Activated naive CD8-positive, alpha-beta T cell treated with anti-CD3 and anti-CD28 coated beads for 36 hours (primary cell): ENCODE measurements around the gene KREMEN1. TPM values are rescaled to one million over a fixed set of nuclear protein-coding genes. Genes with fewer than 3 reads are reported as not detected.
A peak's percentile ranks its signal among the peaks of the same experiment; 100 is the strongest.
"Not testable (repeated sequence)": the region's sequence is repeated elsewhere in the genome, so short reads cannot be mapped to it uniquely, and the experiment has no call there.

ENCODE experiments used
- DNase-seq: peaks from one replicate; pipeline ENCODE4 v3.0.0; 2021
- H3K27ac Mint-ChIP-seq: one replicate; pipeline ENCODE4 v1.8.0; 2022; ENCODE audit warnings: mild to moderate bottlenecking, moderate library complexity, mixed read lengths
- H3K27me3 Mint-ChIP-seq: one replicate; pipeline ENCODE4 v1.8.0; 2022; ENCODE audit warnings: mild to moderate bottlenecking, mixed read lengths
- H3K36me3 Mint-ChIP-seq: one replicate; pipeline ENCODE4 v1.8.0; 2021; ENCODE audit warnings: mild to moderate bottlenecking, mixed read lengths
- H3K4me1 Mint-ChIP-seq: one replicate; pipeline ENCODE4 v1.8.0; 2021; ENCODE audit warnings: mixed read lengths
- H3K4me3 Mint-ChIP-seq: one replicate; pipeline ENCODE4 v1.8.0; 2022; ENCODE audit warnings: mild to moderate bottlenecking, moderate library complexity, mixed read lengths
- H3K9me3 Mint-ChIP-seq: one replicate; pipeline ENCODE4 v1.8.0; 2022; ENCODE audit warnings: mixed read lengths
- total RNA-seq, 2 experiments: library from RNA; stranded (reverse); gene quantifications; one replicate each; pipeline ENCODE4 v1.2.3, GENCODE V29; 2021

KREMEN1 gene
- under 1 TPM; 0.28 to 0.29 TPM for total RNA-seq

GRCh38 chr22:29072979-29073617 is at the start of gene KREMEN1:
KREMEN1 (plus strand) TSS chr22:29073035; CDS start chr22:29073131, 96 bp downstream.
- H3K4me3 Mint-ChIP-seq = peak within 1 kb of the TSS; percentile 71
- no peaks in the 10 kb centered on the region for H3K36me3 Mint-ChIP-seq
- no peaks in the 10 kb centered on the region for H3K9me3 Mint-ChIP-seq
- peaks cover 23% of the 10 kb centered on the region for H3K4me1 Mint-ChIP-seq
- H3K27ac Mint-ChIP-seq = no peak within 1 kb of the TSS
- H3K27me3 Mint-ChIP-seq = peaks cover 76% of the 10 kb centered on the region
- DNase-seq = no peak

GRCh38 chr22:29023172-29023796 is 49.6 kb upstream of the KREMEN1 start:
- H3K4me3 Mint-ChIP-seq = no peak overlapping the region
- H3K27ac Mint-ChIP-seq = no peak overlapping the region
- H3K27me3 Mint-ChIP-seq = peaks cover 41% of the 10 kb centered on the region
- no peaks in the 10 kb centered on the region for H3K36me3 Mint-ChIP-seq
- DNase-seq = no peak
- no peaks in the 10 kb centered on the region for H3K4me1 Mint-ChIP-seq
- no peaks in the 10 kb centered on the region for H3K9me3 Mint-ChIP-seq

GRCh38 chr22:29026579-29026978 is 46.3 kb upstream of the KREMEN1 start:
- no peak overlapping the region for H3K27ac Mint-ChIP-seq
- peaks cover 64% of the 10 kb centered on the region for H3K27me3 Mint-ChIP-seq
- peaks cover 14% of the 10 kb centered on the region for H3K4me1 Mint-ChIP-seq
- DNase-seq = no peak
- H3K9me3 Mint-ChIP-seq = no peaks in the 10 kb centered on the region
- H3K4me3 Mint-ChIP-seq = no peak overlapping the region
- H3K36me3 Mint-ChIP-seq = peaks cover 2% of the 10 kb centered on the region

- Mint-ChIP-seq H3K27ac (no peak overlapping the region), H3K27me3 (peaks cover 70% of the 10 kb centered on the region), H3K9me3 (no peaks in the 10 kb centered on the region), H3K36me3 (peaks cover 2% of the 10 kb centered on the region), H3K4me3 (no peak overlapping the region), H3K4me1 (peaks cover 14% of the 10 kb centered on the region)
- DNase-seq = no peak
These were observed 44.4 kb upstream of the KREMEN1 start for GRCh38 chr22:29028468-29028867.

- Mint-ChIP-seq H3K36me3 (peaks cover 2% of the 10 kb centered on the region), H3K27ac (no peak overlapping the region)
These were observed 43.4 kb upstream of the KREMEN1 start for GRCh38 chr22:29029202-29030000.

GRCh38 chr22:29030016-29030617 is 42.7 kb upstream of the KREMEN1 start:
- Mint-ChIP-seq H3K36me3 (peaks cover 2% of the 10 kb centered on the region), H3K27ac (no peak overlapping the region), H3K4me3 (no peak overlapping the region), H3K27me3 (peaks cover 79% of the 10 kb centered on the region), H3K9me3 (no peaks in the 10 kb centered on the region), H3K4me1 (peaks cover 14% of the 10 kb centered on the region)
- DNase-seq = no peak

More at GRCh38 chr22:29029202-29030000, 43.4 kb upstream of the KREMEN1 start:
- Mint-ChIP-seq H3K27me3 (peaks cover 77% of the 10 kb centered on the region), H3K4me3 (no peak overlapping the region), H3K4me1 (peaks cover 14% of the 10 kb centered on the region), H3K9me3 (no peaks in the 10 kb centered on the region)
- DNase-seq = no peak

GRCh38 chr22:29030618-29031226 is 42.1 kb upstream of the KREMEN1 start:
- peak; percentile 35 for DNase-seq
- Mint-ChIP-seq H3K4me1 (peaks cover 14% of the 10 kb centered on the region), H3K27me3 (peaks cover 74% of the 10 kb centered on the region), H3K36me3 (peaks cover 2% of the 10 kb centered on the region), H3K9me3 (no peaks in the 10 kb centered on the region), H3K27ac (no peak overlapping the region), H3K4me3 (peak overlapping the region; percentile 44)

GRCh38 chr22:29031227-29032011 is 41.4 kb upstream of the KREMEN1 start:
- Mint-ChIP-seq H3K27ac (no peak overlapping the region), H3K4me3 (peak overlapping the region; percentile 44), H3K9me3 (no peaks in the 10 kb centered on the region), H3K27me3 (peaks cover 79% of the 10 kb centered on the region), H3K36me3 (peaks cover 2% of the 10 kb centered on the region), H3K4me1 (peaks cover 14% of the 10 kb centered on the region)
- DNase-seq = no peak

- no peaks in the 10 kb centered on the region for H3K9me3 Mint-ChIP-seq
- H3K27me3 Mint-ChIP-seq = peaks cover 79% of the 10 kb centered on the region
- peaks cover 14% of the 10 kb centered on the region for H3K4me1 Mint-ChIP-seq
- no peak overlapping the region for H3K4me3 Mint-ChIP-seq
- DNase-seq = no peak
- no peak overlapping the region for H3K27ac Mint-ChIP-seq
- peaks cover 2% of the 10 kb centered on the region for H3K36me3 Mint-ChIP-seq
These were observed 40.8 kb upstream of the KREMEN1 start for GRCh38 chr22:29032014-29032475.

GRCh38 chr22:29032584-29032983 is 40.3 kb upstream of the KREMEN1 start:
- Mint-ChIP-seq H3K9me3 (no peaks in the 10 kb centered on the region), H3K36me3 (peaks cover 2% of the 10 kb centered on the region), H3K27me3 (peaks cover 75% of the 10 kb centered on the region), H3K4me1 (peaks cover 14% of the 10 kb centered on the region), H3K4me3 (no peak overlapping the region), H3K27ac (no peak overlapping the region)
- DNase-seq = no peak

GRCh38 chr22:29037340-29037932 is 35.4 kb upstream of the KREMEN1 start:
- Mint-ChIP-seq H3K27ac (no peak overlapping the region), H3K4me1 (no peaks in the 10 kb centered on the region), H3K4me3 (no peak overlapping the region), H3K36me3 (no peaks in the 10 kb centered on the region), H3K9me3 (no peaks in the 10 kb centered on the region), H3K27me3 (peaks cover 45% of the 10 kb centered on the region)
- DNase-seq = no peak

GRCh38 chr22:29039148-29039547 is 33.7 kb upstream of the KREMEN1 start:
- Mint-ChIP-seq H3K27me3 (peaks cover 28% of the 10 kb centered on the region), H3K9me3 (no peaks in the 10 kb centered on the region), H3K27ac (no peak overlapping the region), H3K4me1 (no peaks in the 10 kb centered on the region), H3K36me3 (no peaks in the 10 kb centered on the region), H3K4me3 (no peak overlapping the region)
- DNase-seq = no peak

GRCh38 chr22:29039684-29040083 is 33.2 kb upstream of the KREMEN1 start:
- H3K36me3 Mint-ChIP-seq = not testable (repeated sequence)

More at GRCh38 chr22:29039684-29040083, 33.2 kb upstream of the KREMEN1 start:
- peaks cover 22% of the 10 kb centered on the region for H3K27me3 Mint-ChIP-seq
- H3K27ac Mint-ChIP-seq, H3K4me3 Mint-ChIP-seq, H3K9me3 Mint-ChIP-seq, DNase-seq, H3K4me1 Mint-ChIP-seq: not testable (repeated sequence)
